Measurements from ENCODE around the gene EIPR1.
"Not testable (repeated sequence)": the region's sequence is repeated elsewhere in the genome, so short reads cannot be mapped to it uniquely, and the experiment has no call there.

DNA sequence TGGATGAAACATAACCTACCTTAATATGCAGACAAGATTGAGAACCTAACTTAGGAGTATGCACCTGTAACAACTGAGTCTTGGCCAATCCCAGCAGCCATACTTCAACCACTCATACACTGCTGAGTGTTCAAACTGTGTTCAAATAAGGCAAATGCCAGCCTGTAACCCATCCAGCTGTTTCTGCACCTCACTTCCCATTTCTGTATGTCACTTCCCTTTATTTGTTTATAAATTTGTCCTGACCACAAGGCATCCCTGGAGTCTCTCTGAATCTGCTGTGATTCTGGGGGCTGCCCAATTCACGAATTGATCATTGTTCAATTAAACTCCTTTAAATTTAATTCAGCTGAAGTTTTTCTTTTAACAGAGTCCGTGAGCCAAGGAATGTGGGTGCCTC is 20.2 kb downstream of the EIPR1 start:
- TF ChIP-seq, protein P1, sequence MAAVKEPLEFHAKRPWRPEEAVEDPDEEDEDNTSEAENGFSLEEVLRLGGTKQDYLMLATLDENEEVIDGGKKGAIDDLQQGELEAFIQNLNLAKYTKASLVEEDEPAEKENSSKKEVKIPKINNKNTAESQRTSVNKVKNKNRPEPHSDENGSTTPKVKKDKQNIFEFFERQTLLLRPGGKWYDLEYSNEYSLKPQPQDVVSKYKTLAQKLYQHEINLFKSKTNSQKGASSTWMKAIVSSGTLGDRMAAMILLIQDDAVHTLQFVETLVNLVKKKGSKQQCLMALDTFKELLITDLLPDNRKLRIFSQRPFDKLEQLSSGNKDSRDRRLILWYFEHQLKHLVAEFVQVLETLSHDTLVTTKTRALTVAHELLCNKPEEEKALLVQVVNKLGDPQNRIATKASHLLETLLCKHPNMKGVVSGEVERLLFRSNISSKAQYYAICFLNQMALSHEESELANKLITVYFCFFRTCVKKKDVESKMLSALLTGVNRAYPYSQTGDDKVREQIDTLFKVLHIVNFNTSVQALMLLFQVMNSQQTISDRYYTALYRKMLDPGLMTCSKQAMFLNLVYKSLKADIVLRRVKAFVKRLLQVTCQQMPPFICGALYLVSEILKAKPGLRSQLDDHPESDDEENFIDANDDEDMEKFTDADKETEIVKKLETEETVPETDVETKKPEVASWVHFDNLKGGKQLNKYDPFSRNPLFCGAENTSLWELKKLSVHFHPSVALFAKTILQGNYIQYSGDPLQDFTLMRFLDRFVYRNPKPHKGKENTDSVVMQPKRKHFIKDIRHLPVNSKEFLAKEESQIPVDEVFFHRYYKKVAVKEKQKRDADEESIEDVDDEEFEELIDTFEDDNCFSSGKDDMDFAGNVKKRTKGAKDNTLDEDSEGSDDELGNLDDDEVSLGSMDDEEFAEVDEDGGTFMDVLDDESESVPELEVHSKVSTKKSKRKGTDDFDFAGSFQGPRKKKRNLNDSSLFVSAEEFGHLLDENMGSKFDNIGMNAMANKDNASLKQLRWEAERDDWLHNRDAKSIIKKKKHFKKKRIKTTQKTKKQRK (IDR thresholded peaks at IDR 0.05; ENCODE audit: low read depth, low read length): not testable (repeated sequence)
- not testable (repeated sequence) for TF ChIP-seq BHLHE40 (IDR thresholded peaks at IDR 0.05; ENCODE audit: borderline replicate concordance in 1 of 2, low read depth in 2 of 2, low read length in 1 of 2); KDM1A (IDR thresholded peaks at IDR 0.05; ENCODE audit: borderline replicate concordance); JUND (IDR thresholded peaks at IDR 0.05; ENCODE audit: low read depth, low read length); TBL1XR1 (IDR thresholded peaks at IDR 0.05; ENCODE audit: low read depth, low read length); FOXM1 (IDR thresholded peaks at IDR 0.05; ENCODE audit: low read depth, low read length); CREB1 (IDR thresholded peaks at IDR 0.05; ENCODE audit: low read depth); POLR2A (IDR thresholded peaks at IDR 0.05; ENCODE audit: low read depth, low read length)
- TF ChIP-seq, protein P2, sequence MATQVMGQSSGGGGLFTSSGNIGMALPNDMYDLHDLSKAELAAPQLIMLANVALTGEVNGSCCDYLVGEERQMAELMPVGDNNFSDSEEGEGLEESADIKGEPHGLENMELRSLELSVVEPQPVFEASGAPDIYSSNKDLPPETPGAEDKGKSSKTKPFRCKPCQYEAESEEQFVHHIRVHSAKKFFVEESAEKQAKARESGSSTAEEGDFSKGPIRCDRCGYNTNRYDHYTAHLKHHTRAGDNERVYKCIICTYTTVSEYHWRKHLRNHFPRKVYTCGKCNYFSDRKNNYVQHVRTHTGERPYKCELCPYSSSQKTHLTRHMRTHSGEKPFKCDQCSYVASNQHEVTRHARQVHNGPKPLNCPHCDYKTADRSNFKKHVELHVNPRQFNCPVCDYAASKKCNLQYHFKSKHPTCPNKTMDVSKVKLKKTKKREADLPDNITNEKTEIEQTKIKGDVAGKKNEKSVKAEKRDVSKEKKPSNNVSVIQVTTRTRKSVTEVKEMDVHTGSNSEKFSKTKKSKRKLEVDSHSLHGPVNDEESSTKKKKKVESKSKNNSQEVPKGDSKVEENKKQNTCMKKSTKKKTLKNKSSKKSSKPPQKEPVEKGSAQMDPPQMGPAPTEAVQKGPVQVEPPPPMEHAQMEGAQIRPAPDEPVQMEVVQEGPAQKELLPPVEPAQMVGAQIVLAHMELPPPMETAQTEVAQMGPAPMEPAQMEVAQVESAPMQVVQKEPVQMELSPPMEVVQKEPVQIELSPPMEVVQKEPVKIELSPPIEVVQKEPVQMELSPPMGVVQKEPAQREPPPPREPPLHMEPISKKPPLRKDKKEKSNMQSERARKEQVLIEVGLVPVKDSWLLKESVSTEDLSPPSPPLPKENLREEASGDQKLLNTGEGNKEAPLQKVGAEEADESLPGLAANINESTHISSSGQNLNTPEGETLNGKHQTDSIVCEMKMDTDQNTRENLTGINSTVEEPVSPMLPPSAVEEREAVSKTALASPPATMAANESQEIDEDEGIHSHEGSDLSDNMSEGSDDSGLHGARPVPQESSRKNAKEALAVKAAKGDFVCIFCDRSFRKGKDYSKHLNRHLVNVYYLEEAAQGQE (IDR thresholded peaks at IDR 0.05; ENCODE audit: low read depth, low read length): not testable (repeated sequence)
- TF ChIP-seq, protein P3, sequence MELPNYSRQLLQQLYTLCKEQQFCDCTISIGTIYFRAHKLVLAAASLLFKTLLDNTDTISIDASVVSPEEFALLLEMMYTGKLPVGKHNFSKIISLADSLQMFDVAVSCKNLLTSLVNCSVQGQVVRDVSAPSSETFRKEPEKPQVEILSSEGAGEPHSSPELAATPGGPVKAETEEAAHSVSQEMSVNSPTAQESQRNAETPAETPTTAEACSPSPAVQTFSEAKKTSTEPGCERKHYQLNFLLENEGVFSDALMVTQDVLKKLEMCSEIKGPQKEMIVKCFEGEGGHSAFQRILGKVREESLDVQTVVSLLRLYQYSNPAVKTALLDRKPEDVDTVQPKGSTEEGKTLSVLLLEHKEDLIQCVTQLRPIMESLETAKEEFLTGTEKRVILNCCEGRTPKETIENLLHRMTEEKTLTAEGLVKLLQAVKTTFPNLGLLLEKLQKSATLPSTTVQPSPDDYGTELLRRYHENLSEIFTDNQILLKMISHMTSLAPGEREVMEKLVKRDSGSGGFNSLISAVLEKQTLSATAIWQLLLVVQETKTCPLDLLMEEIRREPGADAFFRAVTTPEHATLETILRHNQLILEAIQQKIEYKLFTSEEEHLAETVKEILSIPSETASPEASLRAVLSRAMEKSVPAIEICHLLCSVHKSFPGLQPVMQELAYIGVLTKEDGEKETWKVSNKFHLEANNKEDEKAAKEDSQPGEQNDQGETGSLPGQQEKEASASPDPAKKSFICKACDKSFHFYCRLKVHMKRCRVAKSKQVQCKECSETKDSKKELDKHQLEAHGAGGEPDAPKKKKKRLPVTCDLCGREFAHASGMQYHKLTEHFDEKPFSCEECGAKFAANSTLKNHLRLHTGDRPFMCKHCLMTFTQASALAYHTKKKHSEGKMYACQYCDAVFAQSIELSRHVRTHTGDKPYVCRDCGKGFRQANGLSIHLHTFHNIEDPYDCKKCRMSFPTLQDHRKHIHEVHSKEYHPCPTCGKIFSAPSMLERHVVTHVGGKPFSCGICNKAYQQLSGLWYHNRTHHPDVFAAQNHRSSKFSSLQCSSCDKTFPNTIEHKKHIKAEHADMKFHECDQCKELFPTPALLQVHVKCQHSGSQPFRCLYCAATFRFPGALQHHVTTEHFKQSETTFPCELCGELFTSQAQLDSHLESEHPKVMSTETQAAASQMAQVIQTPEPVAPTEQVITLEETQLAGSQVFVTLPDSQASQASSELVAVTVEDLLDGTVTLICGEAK (IDR thresholded peaks at IDR 0.05; ENCODE audit: borderline replicate concordance): not testable (repeated sequence)
- TF ChIP-seq, protein P4, sequence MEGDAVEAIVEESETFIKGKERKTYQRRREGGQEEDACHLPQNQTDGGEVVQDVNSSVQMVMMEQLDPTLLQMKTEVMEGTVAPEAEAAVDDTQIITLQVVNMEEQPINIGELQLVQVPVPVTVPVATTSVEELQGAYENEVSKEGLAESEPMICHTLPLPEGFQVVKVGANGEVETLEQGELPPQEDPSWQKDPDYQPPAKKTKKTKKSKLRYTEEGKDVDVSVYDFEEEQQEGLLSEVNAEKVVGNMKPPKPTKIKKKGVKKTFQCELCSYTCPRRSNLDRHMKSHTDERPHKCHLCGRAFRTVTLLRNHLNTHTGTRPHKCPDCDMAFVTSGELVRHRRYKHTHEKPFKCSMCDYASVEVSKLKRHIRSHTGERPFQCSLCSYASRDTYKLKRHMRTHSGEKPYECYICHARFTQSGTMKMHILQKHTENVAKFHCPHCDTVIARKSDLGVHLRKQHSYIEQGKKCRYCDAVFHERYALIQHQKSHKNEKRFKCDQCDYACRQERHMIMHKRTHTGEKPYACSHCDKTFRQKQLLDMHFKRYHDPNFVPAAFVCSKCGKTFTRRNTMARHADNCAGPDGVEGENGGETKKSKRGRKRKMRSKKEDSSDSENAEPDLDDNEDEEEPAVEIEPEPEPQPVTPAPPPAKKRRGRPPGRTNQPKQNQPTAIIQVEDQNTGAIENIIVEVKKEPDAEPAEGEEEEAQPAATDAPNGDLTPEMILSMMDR (IDR thresholded peaks at IDR 0.05 in 2 of 3, conservative IDR thresholded peaks at IDR 0.05 in 1 of 3; ENCODE audit: control insufficient read depth in 2 of 3, extremely low read depth in 1 of 3, insufficient read depth in 1 of 3, low read depth in 3 of 3, low read length in 3 of 3): not testable (repeated sequence)
- TF ChIP-seq, protein P5, sequence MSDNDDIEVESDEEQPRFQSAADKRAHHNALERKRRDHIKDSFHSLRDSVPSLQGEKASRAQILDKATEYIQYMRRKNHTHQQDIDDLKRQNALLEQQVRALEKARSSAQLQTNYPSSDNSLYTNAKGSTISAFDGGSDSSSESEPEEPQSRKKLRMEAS (IDR thresholded peaks at IDR 0.05; ENCODE audit: low read depth, low read length): not testable (repeated sequence)
